ENCODE measurements around the gene NECAB2.

NECAB2 gene

GRCh38 chr16:83979441-83979840 lies 11.4 kb downstream of the NECAB2 start:
- FAIRE-seq: no peak
- no peak for DNase-seq (ENCODE audit: insufficient read length, low spot score)

- no peak for DNase-seq (ENCODE audit: insufficient read length, low spot score)
- no peak for FAIRE-seq
Measured at GRCh38 chr16:83980794-83981193, 12.8 kb downstream of the NECAB2 start.

GRCh38 chr16:83981799-83982198 lies 13.8 kb downstream of the NECAB2 start:
- FAIRE-seq: no peak
- no peak for DNase-seq (ENCODE audit: insufficient read length, low spot score)

GRCh38 chr16:83983491-83983890 lies 15.4 kb downstream of the NECAB2 start:
- FAIRE-seq: no peak
- DNase-seq (ENCODE audit: insufficient read length, low spot score): no peak

GRCh38 chr16:83989300-83989699 lies 21.3 kb downstream of the NECAB2 start:
- FAIRE-seq: no peak
- DNase-seq (ENCODE audit: insufficient read length, low spot score): no peak

- FAIRE-seq (no peak), DNase-seq (ENCODE audit: insufficient read length, low spot score) (no peak)
Measured at GRCh38 chr16:83990492-83990891, 22.4 kb downstream of the NECAB2 start.

GRCh38 chr16:83992624-83993023 lies 24.6 kb downstream of the NECAB2 start:
- no peak for DNase-seq (ENCODE audit: insufficient read length, low spot score)
- no peak for FAIRE-seq

- no peak for FAIRE-seq
- no peak for DNase-seq (ENCODE audit: insufficient read length, low spot score)
Measured at GRCh38 chr16:83994087-83994486, 26.0 kb downstream of the NECAB2 start.

- FAIRE-seq: no peak
Measured at GRCh38 chr16:83994703-83995102, 26.7 kb downstream of the NECAB2 start.

GRCh38 chr16:83995754-83996153 lies 27.7 kb downstream of the NECAB2 start:
- no peak for DNase-seq (ENCODE audit: insufficient read length, low spot score)
- FAIRE-seq: no peak

More at GRCh38 chr16:83994703-83995102, 26.7 kb downstream of the NECAB2 start:
- no peak for DNase-seq (ENCODE audit: insufficient read length, low spot score)

- DNase-seq (ENCODE audit: insufficient read length, low spot score) (no peak), FAIRE-seq (no peak)
Measured at GRCh38 chr16:83996481-83997252, 28.6 kb downstream of the NECAB2 start.

- no peak for FAIRE-seq
Measured at GRCh38 chr16:83998091-83998490, 30.0 kb downstream of the NECAB2 start.

GRCh38 chr16:84000989-84001642 lies 33.1 kb downstream of the NECAB2 start:
- no peak for FAIRE-seq

More at GRCh38 chr16:83998091-83998490, 30.0 kb downstream of the NECAB2 start:
- no peak for DNase-seq (ENCODE audit: insufficient read length, low spot score)

GRCh38 chr16:84001726-84002125 lies 33.7 kb downstream of the NECAB2 start:
- FAIRE-seq (no peak), DNase-seq (ENCODE audit: insufficient read length, low spot score) (no peak)

More at GRCh38 chr16:84000989-84001642, 33.1 kb downstream of the NECAB2 start:
- no peak for DNase-seq (ENCODE audit: insufficient read length, low spot score)

- no peak for FAIRE-seq
- DNase-seq (ENCODE audit: insufficient read length, low spot score): no peak
Measured at GRCh38 chr16:84003038-84003437, 35.0 kb downstream of the NECAB2 start.

- no peak for FAIRE-seq
Measured at GRCh38 chr16:84004442-84004841, 36.4 kb downstream of the NECAB2 start.

GRCh38 chr16:84005391-84005790 lies 37.3 kb downstream of the NECAB2 start:
- FAIRE-seq (no peak), DNase-seq (ENCODE audit: insufficient read length, low spot score) (no peak)

More at GRCh38 chr16:84004442-84004841, 36.4 kb downstream of the NECAB2 start:
- DNase-seq (ENCODE audit: insufficient read length, low spot score): no peak

GRCh38 chr16:84007520-84007919 lies 39.5 kb downstream of the NECAB2 start:
- FAIRE-seq: no peak
- no peak for DNase-seq (ENCODE audit: insufficient read length, low spot score)

GRCh38 chr16:84007965-84008364 lies 39.9 kb downstream of the NECAB2 start:
- no peak for FAIRE-seq
- no peak for DNase-seq (ENCODE audit: insufficient read length, low spot score)

- FAIRE-seq (no peak), DNase-seq (ENCODE audit: insufficient read length, low spot score) (no peak)
Measured at GRCh38 chr16:84009282-84009681, 41.2 kb downstream of the NECAB2 start.

GRCh38 chr16:84013787-84014569 lies 45.9 kb downstream of the NECAB2 start:
- peak; percentile 47 for DNase-seq (ENCODE audit: insufficient read length, low spot score)

More at GRCh38 chr16:84013787-84014569, 45.9 kb downstream of the NECAB2 start:
- peak; percentile 64 for FAIRE-seq

Measured in GM19239 (cell line).